C1 segment of cervical spinal cord (tissue), 14 donors: ENCODE data around the gene LDLRAD3.

Experiments used
- DNase-seq, 14 donors: peaks; one replicate each; lab custom pipeline; 2025; lab: John Stamatoyannopoulos, UW

The LDLRAD3 gene

GRCh38 chr11:36046932-36047331 lies 103.1 kb downstream of the LDLRAD3 start:
- DNase-seq: peak in 1 of 14 donors; percentile 21

- DNase-seq: no peak
These were observed 103.5 kb downstream of the LDLRAD3 start for GRCh38 chr11:36047344-36047743.

- DNase-seq: no peak
These were observed 104.8 kb downstream of the LDLRAD3 start for GRCh38 chr11:36048496-36049247.

GRCh38 chr11:36051235-36052144 lies 107.6 kb downstream of the LDLRAD3 start:
- no peak for DNase-seq

- peak in 1 of 14 donors; percentile 31 for DNase-seq
These were observed 109.4 kb downstream of the LDLRAD3 start for GRCh38 chr11:36053281-36053680.

- DNase-seq: no peak
These were observed 110.0 kb downstream of the LDLRAD3 start for GRCh38 chr11:36053862-36054261.

GRCh38 chr11:36054628-36055027 lies 110.8 kb downstream of the LDLRAD3 start:
- DNase-seq: no peak

- peak in 1 of 14 donors; percentile 26 for DNase-seq
These were observed 112.4 kb downstream of the LDLRAD3 start for GRCh38 chr11:36056160-36056751.

GRCh38 chr11:36057379-36058042 lies 113.6 kb downstream of the LDLRAD3 start:
- no peak for DNase-seq

GRCh38 chr11:36059660-36060059 lies 115.8 kb downstream of the LDLRAD3 start:
- no peak for DNase-seq

- DNase-seq: no peak
These were observed 117.1 kb downstream of the LDLRAD3 start for GRCh38 chr11:36060926-36061325.

GRCh38 chr11:36061471-36061870 lies 117.6 kb downstream of the LDLRAD3 start:
- no peak for DNase-seq

- DNase-seq: no peak
These were observed 119.0 kb downstream of the LDLRAD3 start for GRCh38 chr11:36062796-36063365.

GRCh38 chr11:36065436-36065835 lies 121.6 kb downstream of the LDLRAD3 start:
- no peak for DNase-seq

- DNase-seq: no peak
These were observed 123.0 kb downstream of the LDLRAD3 start for GRCh38 chr11:36066891-36067290.

- DNase-seq: peak in 1 of 14 donors; percentile 86
These were observed 125.8 kb downstream of the LDLRAD3 start for GRCh38 chr11:36069576-36070212.

GRCh38 chr11:36070213-36070953 lies 126.5 kb downstream of the LDLRAD3 start:
- no peak for DNase-seq

- DNase-seq: no peak
These were observed 127.1 kb downstream of the LDLRAD3 start for GRCh38 chr11:36070954-36071330.

- DNase-seq: no peak
These were observed 128.1 kb downstream of the LDLRAD3 start for GRCh38 chr11:36071917-36072500.
